K562 (cell line): ENCODE results near the gene KCNH2. TPM values are rescaled to one million over a fixed set of nuclear protein-coding genes. Genes with fewer than 3 reads are reported as not detected.

Source experiments
- HLTF ChIP-seq: fragments of 450-650 bp; IDR thresholded peaks from 2 replicates; pipeline ENCODE4 v1.6.1; 2016
- KDM2B ChIP-seq: fragments of 250-450 bp; sonication (Bioruptor Pico); IDR thresholded peaks from 2 replicates; pipeline ENCODE4 v1.8.0; 2021; ENCODE audit warnings: mild to moderate bottlenecking, moderate library complexity
- MAFF ChIP-seq: IDR thresholded peaks from 2 replicates; pipeline ENCODE4 v1.6.1; 2012; ENCODE audit warnings: low read length, improper control_type of control experiment
- PHB2 ChIP-seq: fragments of 450-650 bp; IDR thresholded peaks from 2 replicates; pipeline ENCODE4 v1.6.1; 2017; ENCODE audit warnings: low read depth
- SMARCB1 ChIP-seq: IDR thresholded peaks from 2 replicates; pipeline ENCODE4 v1.6.1; 2011; ENCODE audit warnings: improper control_type of control experiment, low read depth; ENCODE audit not compliant: insufficient read length
- SRF ChIP-seq, 2 experiments: fragments of 250-450, 450-650 bp in 1 of 2; sonication (Bioruptor Pico) in 1 of 2; sonication (generic) in 1 of 2; formaldehyde crosslinking; IDR thresholded peaks; 2 replicates each; pipeline versions ENCODE4 v1.5.0 to v1.5.1; 2020 to 2022; ENCODE audit warnings: mild to moderate bottlenecking in 1 of 2, missing genetic modification reagents in 1 of 2
- polyA plus RNA-seq, 8 experiments: library from polyadenylated mRNA; depleted of rRNA in 4 of 8; stranded (reverse) in 5 of 8; unstranded in 3 of 8; fragments of >200 nt; fragmentation: Nextera tagmentation in 2 of 8; fragmentation: Illumina TruSeq in 1 of 8; extraction: Ambion mirVana in 2 of 8; extraction: Trizol in 1 of 8; gene quantifications; 2 replicates each; pipeline versions ENCODE4 v1.2.1 to v1.2.3, GENCODE V29; 2011 to 2014; ENCODE audit warnings: inconsistent platforms in 1 of 8, missing spikeins in 1 of 8
- total RNA-seq, 7 experiments: library from RNA; depleted of rRNA in 6 of 7; stranded (reverse); fragments of >200 nt in 6 of 7; fragmentation: Illumina TruSeq in 2 of 7; extraction: Trizol in 2 of 7; gene quantifications; 2 replicates each; pipeline versions ENCODE4 v1.2.1 to v1.2.3, GENCODE V29; 2011 to 2021; ENCODE audit warnings: low replicate concordance in 1 of 7
- TF ChIP-seq, protein P1 (sequence below): fragments of 450-650 bp; IDR thresholded peaks from 2 replicates; pipeline ENCODE4 v1.6.1; 2016; ENCODE audit warnings: mild to moderate bottlenecking, moderate library complexity
- TF ChIP-seq, protein P2 (sequence below): fragments of 450-650 bp; IDR thresholded peaks from 2 replicates; pipeline ENCODE4 v1.6.1; 2014; ENCODE audit warnings: low read depth, mild to moderate bottlenecking, moderate library complexity, borderline replicate concordance
- TF ChIP-seq, protein P3 (sequence below): fragments of 250-450 bp; sonication (Bioruptor Pico); IDR thresholded peaks from 2 replicates; pipeline ENCODE4 v1.5.0; 2021
- TF ChIP-seq, protein P4 (sequence below): fragments of 250-450 bp; sonication (Bioruptor Pico); IDR thresholded peaks from 2 replicates; pipeline ENCODE4 v1.5.0; 2021; ENCODE audit warnings: mild to moderate bottlenecking, borderline replicate concordance

KCNH2 gene
- total and polyA plus RNA-seq, 9 of the 15 experiments (the other 6 are each of a cell fraction or from before 2014, with no cell fraction given) = 18.1 to 368 (median 218) TPM

DNA sequence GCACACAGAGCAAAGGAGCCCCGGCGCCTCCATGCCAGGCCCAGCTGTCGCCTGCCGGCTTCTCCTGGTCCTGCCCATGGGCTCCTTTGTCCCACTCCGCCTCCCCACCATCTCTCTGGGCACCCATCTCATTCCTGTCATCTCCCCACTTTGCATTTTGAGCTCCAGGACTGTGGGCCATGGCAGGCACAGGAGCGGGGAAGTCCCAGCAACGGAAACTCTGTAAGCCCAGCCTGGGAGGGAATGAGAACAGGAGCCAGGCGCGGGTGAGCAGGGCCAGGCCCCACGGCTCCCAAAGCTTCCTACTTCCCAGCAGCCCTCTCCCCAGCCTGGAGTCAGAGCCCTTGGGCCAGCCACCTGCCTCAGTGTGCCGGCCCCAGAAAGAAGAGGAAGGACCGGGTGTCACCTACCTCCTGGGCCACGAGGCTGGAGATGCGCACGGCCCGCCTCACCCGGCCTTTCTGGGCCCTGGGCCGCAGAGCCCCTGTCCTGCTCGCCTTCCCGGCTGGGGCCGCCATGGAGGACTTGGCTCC lies 23.1 kb downstream of the KCNH2 start (continued):
- TF ChIP-seq, protein P1, sequence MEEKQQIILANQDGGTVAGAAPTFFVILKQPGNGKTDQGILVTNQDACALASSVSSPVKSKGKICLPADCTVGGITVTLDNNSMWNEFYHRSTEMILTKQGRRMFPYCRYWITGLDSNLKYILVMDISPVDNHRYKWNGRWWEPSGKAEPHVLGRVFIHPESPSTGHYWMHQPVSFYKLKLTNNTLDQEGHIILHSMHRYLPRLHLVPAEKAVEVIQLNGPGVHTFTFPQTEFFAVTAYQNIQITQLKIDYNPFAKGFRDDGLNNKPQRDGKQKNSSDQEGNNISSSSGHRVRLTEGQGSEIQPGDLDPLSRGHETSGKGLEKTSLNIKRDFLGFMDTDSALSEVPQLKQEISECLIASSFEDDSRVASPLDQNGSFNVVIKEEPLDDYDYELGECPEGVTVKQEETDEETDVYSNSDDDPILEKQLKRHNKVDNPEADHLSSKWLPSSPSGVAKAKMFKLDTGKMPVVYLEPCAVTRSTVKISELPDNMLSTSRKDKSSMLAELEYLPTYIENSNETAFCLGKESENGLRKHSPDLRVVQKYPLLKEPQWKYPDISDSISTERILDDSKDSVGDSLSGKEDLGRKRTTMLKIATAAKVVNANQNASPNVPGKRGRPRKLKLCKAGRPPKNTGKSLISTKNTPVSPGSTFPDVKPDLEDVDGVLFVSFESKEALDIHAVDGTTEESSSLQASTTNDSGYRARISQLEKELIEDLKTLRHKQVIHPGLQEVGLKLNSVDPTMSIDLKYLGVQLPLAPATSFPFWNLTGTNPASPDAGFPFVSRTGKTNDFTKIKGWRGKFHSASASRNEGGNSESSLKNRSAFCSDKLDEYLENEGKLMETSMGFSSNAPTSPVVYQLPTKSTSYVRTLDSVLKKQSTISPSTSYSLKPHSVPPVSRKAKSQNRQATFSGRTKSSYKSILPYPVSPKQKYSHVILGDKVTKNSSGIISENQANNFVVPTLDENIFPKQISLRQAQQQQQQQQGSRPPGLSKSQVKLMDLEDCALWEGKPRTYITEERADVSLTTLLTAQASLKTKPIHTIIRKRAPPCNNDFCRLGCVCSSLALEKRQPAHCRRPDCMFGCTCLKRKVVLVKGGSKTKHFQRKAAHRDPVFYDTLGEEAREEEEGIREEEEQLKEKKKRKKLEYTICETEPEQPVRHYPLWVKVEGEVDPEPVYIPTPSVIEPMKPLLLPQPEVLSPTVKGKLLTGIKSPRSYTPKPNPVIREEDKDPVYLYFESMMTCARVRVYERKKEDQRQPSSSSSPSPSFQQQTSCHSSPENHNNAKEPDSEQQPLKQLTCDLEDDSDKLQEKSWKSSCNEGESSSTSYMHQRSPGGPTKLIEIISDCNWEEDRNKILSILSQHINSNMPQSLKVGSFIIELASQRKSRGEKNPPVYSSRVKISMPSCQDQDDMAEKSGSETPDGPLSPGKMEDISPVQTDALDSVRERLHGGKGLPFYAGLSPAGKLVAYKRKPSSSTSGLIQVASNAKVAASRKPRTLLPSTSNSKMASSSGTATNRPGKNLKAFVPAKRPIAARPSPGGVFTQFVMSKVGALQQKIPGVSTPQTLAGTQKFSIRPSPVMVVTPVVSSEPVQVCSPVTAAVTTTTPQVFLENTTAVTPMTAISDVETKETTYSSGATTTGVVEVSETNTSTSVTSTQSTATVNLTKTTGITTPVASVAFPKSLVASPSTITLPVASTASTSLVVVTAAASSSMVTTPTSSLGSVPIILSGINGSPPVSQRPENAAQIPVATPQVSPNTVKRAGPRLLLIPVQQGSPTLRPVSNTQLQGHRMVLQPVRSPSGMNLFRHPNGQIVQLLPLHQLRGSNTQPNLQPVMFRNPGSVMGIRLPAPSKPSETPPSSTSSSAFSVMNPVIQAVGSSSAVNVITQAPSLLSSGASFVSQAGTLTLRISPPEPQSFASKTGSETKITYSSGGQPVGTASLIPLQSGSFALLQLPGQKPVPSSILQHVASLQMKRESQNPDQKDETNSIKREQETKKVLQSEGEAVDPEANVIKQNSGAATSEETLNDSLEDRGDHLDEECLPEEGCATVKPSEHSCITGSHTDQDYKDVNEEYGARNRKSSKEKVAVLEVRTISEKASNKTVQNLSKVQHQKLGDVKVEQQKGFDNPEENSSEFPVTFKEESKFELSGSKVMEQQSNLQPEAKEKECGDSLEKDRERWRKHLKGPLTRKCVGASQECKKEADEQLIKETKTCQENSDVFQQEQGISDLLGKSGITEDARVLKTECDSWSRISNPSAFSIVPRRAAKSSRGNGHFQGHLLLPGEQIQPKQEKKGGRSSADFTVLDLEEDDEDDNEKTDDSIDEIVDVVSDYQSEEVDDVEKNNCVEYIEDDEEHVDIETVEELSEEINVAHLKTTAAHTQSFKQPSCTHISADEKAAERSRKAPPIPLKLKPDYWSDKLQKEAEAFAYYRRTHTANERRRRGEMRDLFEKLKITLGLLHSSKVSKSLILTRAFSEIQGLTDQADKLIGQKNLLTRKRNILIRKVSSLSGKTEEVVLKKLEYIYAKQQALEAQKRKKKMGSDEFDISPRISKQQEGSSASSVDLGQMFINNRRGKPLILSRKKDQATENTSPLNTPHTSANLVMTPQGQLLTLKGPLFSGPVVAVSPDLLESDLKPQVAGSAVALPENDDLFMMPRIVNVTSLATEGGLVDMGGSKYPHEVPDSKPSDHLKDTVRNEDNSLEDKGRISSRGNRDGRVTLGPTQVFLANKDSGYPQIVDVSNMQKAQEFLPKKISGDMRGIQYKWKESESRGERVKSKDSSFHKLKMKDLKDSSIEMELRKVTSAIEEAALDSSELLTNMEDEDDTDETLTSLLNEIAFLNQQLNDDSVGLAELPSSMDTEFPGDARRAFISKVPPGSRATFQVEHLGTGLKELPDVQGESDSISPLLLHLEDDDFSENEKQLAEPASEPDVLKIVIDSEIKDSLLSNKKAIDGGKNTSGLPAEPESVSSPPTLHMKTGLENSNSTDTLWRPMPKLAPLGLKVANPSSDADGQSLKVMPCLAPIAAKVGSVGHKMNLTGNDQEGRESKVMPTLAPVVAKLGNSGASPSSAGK = no peak
- TF ChIP-seq PHB2 (0 out of 2 replicates have a peak, but pooled peaks have one; percentile 27), HLTF (no peak), SMARCB1 (no peak), MAFF (no peak), SRF (CRISPR knock-in tag; IDR thresholded peaks at IDR 0.05) (no peak), KDM2B (CRISPR knock-in tag) (no peak)
- TF ChIP-seq, protein P2, sequence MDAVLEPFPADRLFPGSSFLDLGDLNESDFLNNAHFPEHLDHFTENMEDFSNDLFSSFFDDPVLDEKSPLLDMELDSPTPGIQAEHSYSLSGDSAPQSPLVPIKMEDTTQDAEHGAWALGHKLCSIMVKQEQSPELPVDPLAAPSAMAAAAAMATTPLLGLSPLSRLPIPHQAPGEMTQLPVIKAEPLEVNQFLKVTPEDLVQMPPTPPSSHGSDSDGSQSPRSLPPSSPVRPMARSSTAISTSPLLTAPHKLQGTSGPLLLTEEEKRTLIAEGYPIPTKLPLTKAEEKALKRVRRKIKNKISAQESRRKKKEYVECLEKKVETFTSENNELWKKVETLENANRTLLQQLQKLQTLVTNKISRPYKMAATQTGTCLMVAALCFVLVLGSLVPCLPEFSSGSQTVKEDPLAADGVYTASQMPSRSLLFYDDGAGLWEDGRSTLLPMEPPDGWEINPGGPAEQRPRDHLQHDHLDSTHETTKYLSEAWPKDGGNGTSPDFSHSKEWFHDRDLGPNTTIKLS = no peak; the same call in 1 of the 2 replicates
- TF ChIP-seq, protein P3, sequence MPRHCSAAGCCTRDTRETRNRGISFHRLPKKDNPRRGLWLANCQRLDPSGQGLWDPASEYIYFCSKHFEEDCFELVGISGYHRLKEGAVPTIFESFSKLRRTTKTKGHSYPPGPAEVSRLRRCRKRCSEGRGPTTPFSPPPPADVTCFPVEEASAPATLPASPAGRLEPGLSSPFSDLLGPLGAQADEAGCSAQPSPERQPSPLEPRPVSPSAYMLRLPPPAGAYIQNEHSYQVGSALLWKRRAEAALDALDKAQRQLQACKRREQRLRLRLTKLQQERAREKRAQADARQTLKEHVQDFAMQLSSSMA (CRISPR knock-in tag) = no peak
- TF ChIP-seq, protein P4, sequence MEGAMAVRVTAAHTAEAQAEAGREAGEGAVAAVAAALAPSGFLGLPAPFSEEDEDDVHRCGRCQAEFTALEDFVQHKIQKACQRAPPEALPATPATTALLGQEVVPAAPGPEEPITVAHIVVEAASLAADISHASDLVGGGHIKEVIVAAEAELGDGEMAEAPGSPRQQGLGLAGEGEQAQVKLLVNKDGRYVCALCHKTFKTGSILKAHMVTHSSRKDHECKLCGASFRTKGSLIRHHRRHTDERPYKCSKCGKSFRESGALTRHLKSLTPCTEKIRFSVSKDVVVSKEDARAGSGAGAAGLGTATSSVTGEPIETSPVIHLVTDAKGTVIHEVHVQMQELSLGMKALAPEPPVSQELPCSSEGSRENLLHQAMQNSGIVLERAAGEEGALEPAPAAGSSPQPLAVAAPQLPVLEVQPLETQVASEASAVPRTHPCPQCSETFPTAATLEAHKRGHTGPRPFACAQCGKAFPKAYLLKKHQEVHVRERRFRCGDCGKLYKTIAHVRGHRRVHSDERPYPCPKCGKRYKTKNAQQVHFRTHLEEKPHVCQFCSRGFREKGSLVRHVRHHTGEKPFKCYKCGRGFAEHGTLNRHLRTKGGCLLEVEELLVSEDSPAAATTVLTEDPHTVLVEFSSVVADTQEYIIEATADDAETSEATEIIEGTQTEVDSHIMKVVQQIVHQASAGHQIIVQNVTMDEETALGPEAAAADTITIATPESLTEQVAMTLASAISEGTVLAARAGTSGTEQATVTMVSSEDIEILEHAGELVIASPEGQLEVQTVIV (CRISPR knock-in tag) = no peak
